ENCODE measurements around the gene NCEH1.

Gene NCEH1

DNA sequence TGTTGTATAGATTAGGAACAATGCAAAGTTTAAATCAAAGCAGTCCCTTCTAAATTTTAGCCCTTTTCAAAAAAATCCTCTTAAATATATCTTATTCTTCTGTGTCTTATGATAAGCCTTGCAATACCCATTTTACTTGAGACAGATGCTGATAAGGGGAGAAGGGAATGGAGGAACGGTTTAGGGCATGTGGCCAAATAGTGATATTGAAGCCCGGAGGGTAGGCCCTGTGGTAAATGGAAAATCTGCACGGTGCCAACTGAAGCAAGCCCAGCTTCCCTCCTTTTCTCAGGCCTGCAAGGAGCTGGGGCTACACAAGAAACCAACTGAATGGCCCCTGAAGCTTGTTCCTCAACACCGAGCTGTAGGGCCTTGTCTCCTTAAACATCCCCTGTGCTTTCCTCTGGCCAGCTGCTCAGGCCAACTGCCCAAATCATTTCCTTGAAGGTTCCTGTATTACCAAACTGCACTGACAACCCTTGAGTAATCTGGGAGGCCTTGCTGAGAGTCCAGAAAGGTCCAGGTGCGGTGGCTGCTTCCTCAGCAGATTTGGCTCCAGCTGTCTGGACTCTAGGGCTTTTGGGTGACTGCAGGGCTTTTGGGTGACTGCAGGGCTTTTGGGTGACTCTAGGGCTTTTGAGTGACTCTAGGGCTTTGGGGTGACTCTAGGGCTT is 67.2 kb downstream of the NCEH1 start:
- no peaks in the 10 kb centered on the region for H3K4me1 Mint-ChIP-seq
- DNase-seq: no peak
- H3K27me3 Mint-ChIP-seq (ENCODE audit: low read depth, poor library complexity): no peaks in the 10 kb centered on the region
- TF ChIP-seq, protein P1, sequence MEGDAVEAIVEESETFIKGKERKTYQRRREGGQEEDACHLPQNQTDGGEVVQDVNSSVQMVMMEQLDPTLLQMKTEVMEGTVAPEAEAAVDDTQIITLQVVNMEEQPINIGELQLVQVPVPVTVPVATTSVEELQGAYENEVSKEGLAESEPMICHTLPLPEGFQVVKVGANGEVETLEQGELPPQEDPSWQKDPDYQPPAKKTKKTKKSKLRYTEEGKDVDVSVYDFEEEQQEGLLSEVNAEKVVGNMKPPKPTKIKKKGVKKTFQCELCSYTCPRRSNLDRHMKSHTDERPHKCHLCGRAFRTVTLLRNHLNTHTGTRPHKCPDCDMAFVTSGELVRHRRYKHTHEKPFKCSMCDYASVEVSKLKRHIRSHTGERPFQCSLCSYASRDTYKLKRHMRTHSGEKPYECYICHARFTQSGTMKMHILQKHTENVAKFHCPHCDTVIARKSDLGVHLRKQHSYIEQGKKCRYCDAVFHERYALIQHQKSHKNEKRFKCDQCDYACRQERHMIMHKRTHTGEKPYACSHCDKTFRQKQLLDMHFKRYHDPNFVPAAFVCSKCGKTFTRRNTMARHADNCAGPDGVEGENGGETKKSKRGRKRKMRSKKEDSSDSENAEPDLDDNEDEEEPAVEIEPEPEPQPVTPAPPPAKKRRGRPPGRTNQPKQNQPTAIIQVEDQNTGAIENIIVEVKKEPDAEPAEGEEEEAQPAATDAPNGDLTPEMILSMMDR (IDR thresholded peaks at IDR 0.05): no peak
- no peaks in the 10 kb centered on the region for H3K9me3 Mint-ChIP-seq
- no peak overlapping the region for H3K4me3 Mint-ChIP-seq
- H3K27ac Mint-ChIP-seq: no peak overlapping the region
- H3K36me3 Mint-ChIP-seq (ENCODE audit: low read depth): peaks cover 10% of the 10 kb centered on the region

DNA sequence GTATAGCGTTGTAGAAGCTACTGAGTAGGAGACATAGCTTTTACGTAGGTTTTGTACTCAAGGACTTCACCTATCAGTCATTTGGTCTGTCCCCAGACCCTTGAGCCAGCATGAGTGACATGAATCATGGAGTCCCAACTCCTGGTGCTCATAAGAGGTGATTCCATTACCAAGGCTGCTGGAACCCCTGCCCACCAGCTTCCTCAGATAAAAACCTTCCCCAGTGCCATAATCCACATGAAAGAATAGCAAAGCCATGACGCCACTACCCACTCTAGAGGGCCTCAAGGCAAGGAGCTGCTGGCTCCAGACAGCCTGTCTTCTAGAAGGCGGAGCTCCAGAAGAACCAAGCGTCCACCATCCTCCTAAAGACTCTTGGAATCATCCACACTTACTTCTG is 69.6 kb downstream of the NCEH1 start:
- Mint-ChIP-seq H3K9me3 (no peaks in the 10 kb centered on the region), H3K4me3 (no peak overlapping the region), H3K4me1 (no peaks in the 10 kb centered on the region), H3K27me3 (ENCODE audit: low read depth, poor library complexity) (no peaks in the 10 kb centered on the region), H3K36me3 (ENCODE audit: low read depth) (peaks cover 14% of the 10 kb centered on the region), H3K27ac (no peak overlapping the region)
- DNase-seq: no peak
- TF ChIP-seq, protein P1 (IDR thresholded peaks at IDR 0.05): no peak

GRCh38 chr3:172640751-172641150 is 70.1 kb downstream of the NCEH1 start:
- Mint-ChIP-seq H3K4me1 (no peaks in the 10 kb centered on the region), H3K27ac (no peak overlapping the region), H3K9me3 (no peaks in the 10 kb centered on the region), H3K4me3 (no peak overlapping the region), H3K27me3 (ENCODE audit: low read depth, poor library complexity) (no peaks in the 10 kb centered on the region), H3K36me3 (ENCODE audit: low read depth) (peaks cover 14% of the 10 kb centered on the region)
- TF ChIP-seq, protein P1 (IDR thresholded peaks at IDR 0.05): no peak
- DNase-seq: no peak

- Mint-ChIP-seq H3K27me3 (ENCODE audit: low read depth, poor library complexity) (peaks cover 3% of the 10 kb centered on the region), H3K36me3 (ENCODE audit: low read depth) (peaks cover 17% of the 10 kb centered on the region), H3K27ac (no peak overlapping the region), H3K4me1 (no peaks in the 10 kb centered on the region), H3K4me3 (no peak overlapping the region), H3K9me3 (no peaks in the 10 kb centered on the region)
- TF ChIP-seq, protein P1 (IDR thresholded peaks at IDR 0.05): no peak
- no peak for DNase-seq
Measured at GRCh38 chr3:172635588-172635987, 75.3 kb downstream of the NCEH1 start.

GRCh38 chr3:172634948-172635347 is 75.9 kb downstream of the NCEH1 start:
- no peak overlapping the region for H3K4me3 Mint-ChIP-seq
- H3K36me3 Mint-ChIP-seq (ENCODE audit: low read depth): peaks cover 17% of the 10 kb centered on the region
- no peak for DNase-seq
- TF ChIP-seq, protein P1 (IDR thresholded peaks at IDR 0.05): no peak
- no peak overlapping the region for H3K27ac Mint-ChIP-seq
- no peaks in the 10 kb centered on the region for H3K9me3 Mint-ChIP-seq
- H3K4me1 Mint-ChIP-seq: no peaks in the 10 kb centered on the region
- peaks cover 3% of the 10 kb centered on the region for H3K27me3 Mint-ChIP-seq (ENCODE audit: low read depth, poor library complexity)

- H3K27me3 Mint-ChIP-seq (ENCODE audit: low read depth, poor library complexity): peaks cover 3% of the 10 kb centered on the region
- no peaks in the 10 kb centered on the region for H3K4me1 Mint-ChIP-seq
- H3K36me3 Mint-ChIP-seq (ENCODE audit: low read depth): peaks cover 13% of the 10 kb centered on the region
- no peak for DNase-seq
- TF ChIP-seq, protein P1 (IDR thresholded peaks at IDR 0.05): no peak
- H3K27ac Mint-ChIP-seq: no peak overlapping the region
- H3K9me3 Mint-ChIP-seq: no peaks in the 10 kb centered on the region
- H3K4me3 Mint-ChIP-seq: no peak overlapping the region
Measured at GRCh38 chr3:172630316-172630715, 80.6 kb downstream of the NCEH1 start.

All from nephron progenitor cell (in vitro differentiated cells).